Caki2 (cell line): ENCODE measurements around the gene CCL7. TPM values are rescaled to one million over a fixed set of nuclear protein-coding genes. Genes with fewer than 3 reads are reported as not detected.

Experiments
- DNase-seq: peaks from one replicate; pipeline ENCODE4 v3.0.0-alpha.2; 2015; ENCODE audit warnings: low read depth
- in situ Hi-C: cut with HindIII; loops from 2 replicates; pipeline ENCODE4 v1.10.0; 2016; ENCODE audit warnings: low sequenced_read_pairs, low pct_unique_long_range_greater_than_20kb, mixed read lengths
- total RNA-seq: library from RNA; depleted of rRNA; stranded (reverse); fragments of >200 nt; shearing (Covaris generic); gene quantifications from 2 replicates; pipeline ENCODE4 v1.2.3, GENCODE V29; 2014; ENCODE audit warnings: low replicate concordance; rRNA removed

Gene CCL7
- total RNA-seq, 1 experiment from 2014 or later, result not detected

DNA sequence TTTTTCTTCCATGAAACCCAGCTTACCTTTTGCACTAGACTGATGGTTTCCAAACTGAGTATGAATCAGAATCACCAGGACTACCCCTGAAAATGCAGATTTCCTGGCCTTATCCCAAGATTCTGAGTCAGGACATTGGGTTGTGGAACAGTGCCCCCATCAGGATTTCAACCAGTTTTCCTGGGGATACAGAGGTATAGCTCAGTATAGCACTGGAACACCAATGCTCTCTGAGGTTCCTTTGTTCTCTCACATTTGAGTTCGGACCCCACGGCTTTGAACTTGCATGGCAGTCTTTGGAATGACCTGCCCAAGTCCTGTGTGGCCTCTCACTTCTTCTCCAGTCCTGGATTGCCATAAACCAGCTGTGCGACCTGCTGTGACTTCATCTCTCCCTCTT, 36.4 kb downstream of the CCL7 start:
- in situ Hi-C loops, result no loop called here

GRCh38 chr17:34307110-34307509, 37.1 kb downstream of the CCL7 start:
- in situ Hi-C loops, result no loop called here
- DNase-seq, result no peak

More for the DNA sequence above, 36.4 kb downstream of the CCL7 start:
- DNase-seq, result peak; percentile 46

DNA sequence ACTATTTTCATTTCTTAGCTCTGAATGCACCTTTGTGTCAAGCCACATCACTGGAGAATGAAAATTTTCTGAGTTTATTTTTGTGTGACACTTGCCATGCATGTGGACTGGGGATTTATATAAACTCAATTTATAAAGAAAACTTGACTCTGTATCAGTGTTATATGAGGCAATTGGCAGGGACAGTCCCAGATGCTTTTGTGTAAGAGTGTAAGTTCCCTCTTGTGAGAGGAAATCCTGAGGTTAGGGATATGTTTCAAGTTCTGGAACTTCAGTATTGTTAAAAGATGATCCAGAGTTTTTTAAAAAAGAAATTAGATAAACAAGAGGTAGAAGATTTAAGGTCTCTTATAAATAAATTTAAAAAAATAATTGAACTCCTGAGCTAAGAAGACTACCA, 38.4 kb downstream of the CCL7 start:
- no peak for DNase-seq
- in situ Hi-C loops, result no loop called here

DNA sequence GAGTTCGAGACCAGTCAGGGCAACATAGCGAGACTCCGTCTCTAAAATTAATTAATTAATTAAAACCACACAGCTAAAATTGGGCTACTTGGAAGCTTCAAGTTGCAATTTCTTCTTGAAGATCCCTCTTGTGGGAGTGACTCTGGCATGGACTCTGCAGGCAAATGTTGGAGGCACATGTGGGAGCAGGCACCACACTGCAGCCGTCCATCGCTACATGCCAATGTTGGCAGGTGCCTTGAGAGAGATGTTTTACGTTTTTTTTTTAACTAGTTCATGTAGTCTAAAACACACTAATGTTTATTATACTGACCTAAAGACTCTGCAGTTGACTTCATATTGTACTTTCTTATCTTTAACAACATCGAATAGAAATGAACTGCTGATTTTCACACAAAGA, 41.3 kb downstream of the CCL7 start:
- in situ Hi-C loops, result no loop called here
- no peak for DNase-seq

- in situ Hi-C loops, result no loop called here
Observed at GRCh38 chr17:34312080-34312479, 42.1 kb downstream of the CCL7 start.

GRCh38 chr17:34313164-34313563, 43.1 kb downstream of the CCL7 start:
- in situ Hi-C loops, result no loop called here
- DNase-seq, result no peak

More at GRCh38 chr17:34312080-34312479, 42.1 kb downstream of the CCL7 start:
- DNase-seq, result no peak

GRCh38 chr17:34314279-34314678, 44.3 kb downstream of the CCL7 start:
- in situ Hi-C loops, result no loop called here

GRCh38 chr17:34318474-34318873, 48.5 kb downstream of the CCL7 start:
- DNase-seq, result no peak
- in situ Hi-C loops, result no loop called here

More at GRCh38 chr17:34314279-34314678, 44.3 kb downstream of the CCL7 start:
- no peak for DNase-seq

- in situ Hi-C loops, result no loop called here
- no peak for DNase-seq
Observed at GRCh38 chr17:34319039-34319483, 49.0 kb downstream of the CCL7 start, which contains the start of gene CCL8. CCL8 (plus strand) TSS chr17:34319435; CDS start chr17:34319502, 67 bp downstream.

Other genes starting within 250 kb of the CCL7 start
- 9.8 and 18.1 TPM in 2 replicates for gene CCL2, start 14.9 kb upstream of the CCL7 start, total RNA-seq
- gene CCL11, start 15.5 kb downstream of the CCL7 start, total RNA-seq, result not detected in 2 replicates
- gene CCL8, start 49.2 kb downstream of the CCL7 start, total RNA-seq, result not detected in 2 replicates
- not detected in 2 replicates for gene CCL13, start 86.3 kb downstream of the CCL7 start, total RNA-seq
- not detected in 2 replicates for gene CCL1, start 93.0 kb downstream of the CCL7 start, total RNA-seq